ENCODE results near the gene NFIX. TPM values are rescaled to one million over a fixed set of nuclear protein-coding genes. Genes with fewer than 3 reads are reported as not detected.
A peak's percentile ranks its signal among the peaks of the same experiment; 100 is the strongest.

The NFIX gene
- total and polyA plus RNA-seq, 7 donors, result 22.2 to 347 (median 220) TPM

DNA sequence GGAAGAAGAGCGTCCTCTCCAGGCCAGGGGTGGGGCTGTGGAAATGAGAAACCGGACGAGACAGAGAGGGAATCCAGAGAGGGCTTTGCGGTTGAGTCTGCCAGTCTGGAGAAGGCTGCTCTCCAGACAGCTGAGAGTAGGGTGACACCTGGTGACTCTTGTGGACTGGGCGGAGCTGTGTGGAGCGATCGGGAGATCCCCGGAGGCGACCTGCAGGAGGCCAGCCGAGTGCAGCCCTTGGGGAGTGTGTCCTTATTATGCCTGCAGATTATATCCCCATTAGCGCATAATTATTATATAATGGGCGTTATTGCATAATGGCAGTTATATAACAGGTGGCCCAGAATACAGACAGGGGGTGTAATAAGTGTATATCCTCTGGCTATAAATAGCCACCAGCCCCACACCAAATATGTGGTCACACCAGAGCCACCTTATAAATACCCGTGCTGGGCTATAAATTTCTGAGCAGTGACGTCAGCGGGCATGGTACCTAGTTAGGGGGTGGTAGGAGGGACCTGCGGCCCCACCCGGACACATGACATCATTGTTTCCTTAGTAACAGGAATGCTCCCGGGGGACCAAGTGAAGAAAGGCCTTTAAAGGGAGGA lies 41.2 kb downstream of the NFIX start:
- peaks cover 98% of the 10 kb centered on the region for H3K4me1 ChIP-seq
- 14 to 27% (median 16%) methylated on average over 18 of the region's 18 CpGs for WGBS, 3 donors
- peak overlapping the region; percentile 25 for H3K4me3 ChIP-seq
- no peaks in the 10 kb centered on the region for H3K9me3 ChIP-seq
- peak; percentile 69 to 87 for DNase-seq
- TF ChIP-seq, protein P1, sequence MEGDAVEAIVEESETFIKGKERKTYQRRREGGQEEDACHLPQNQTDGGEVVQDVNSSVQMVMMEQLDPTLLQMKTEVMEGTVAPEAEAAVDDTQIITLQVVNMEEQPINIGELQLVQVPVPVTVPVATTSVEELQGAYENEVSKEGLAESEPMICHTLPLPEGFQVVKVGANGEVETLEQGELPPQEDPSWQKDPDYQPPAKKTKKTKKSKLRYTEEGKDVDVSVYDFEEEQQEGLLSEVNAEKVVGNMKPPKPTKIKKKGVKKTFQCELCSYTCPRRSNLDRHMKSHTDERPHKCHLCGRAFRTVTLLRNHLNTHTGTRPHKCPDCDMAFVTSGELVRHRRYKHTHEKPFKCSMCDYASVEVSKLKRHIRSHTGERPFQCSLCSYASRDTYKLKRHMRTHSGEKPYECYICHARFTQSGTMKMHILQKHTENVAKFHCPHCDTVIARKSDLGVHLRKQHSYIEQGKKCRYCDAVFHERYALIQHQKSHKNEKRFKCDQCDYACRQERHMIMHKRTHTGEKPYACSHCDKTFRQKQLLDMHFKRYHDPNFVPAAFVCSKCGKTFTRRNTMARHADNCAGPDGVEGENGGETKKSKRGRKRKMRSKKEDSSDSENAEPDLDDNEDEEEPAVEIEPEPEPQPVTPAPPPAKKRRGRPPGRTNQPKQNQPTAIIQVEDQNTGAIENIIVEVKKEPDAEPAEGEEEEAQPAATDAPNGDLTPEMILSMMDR (IDR thresholded peaks at IDR 0.05), result peak; percentile 39
- no peaks in the 10 kb centered on the region for H3K27me3 ChIP-seq (ENCODE audit: insufficient read depth in 3 of 3, low read length in 2 of 3)
- intact Hi-C loops (cut with DNase I), result no loop called here
- peak overlapping the region; percentile 99 for H3K27ac ChIP-seq
- H3K36me3 ChIP-seq (ENCODE audit: insufficient read depth in 1 of 2, low read depth in 1 of 2), result no peaks in the 10 kb centered on the region
- peak; percentile 63 to 79 (median 74) for ATAC-seq

DNA sequence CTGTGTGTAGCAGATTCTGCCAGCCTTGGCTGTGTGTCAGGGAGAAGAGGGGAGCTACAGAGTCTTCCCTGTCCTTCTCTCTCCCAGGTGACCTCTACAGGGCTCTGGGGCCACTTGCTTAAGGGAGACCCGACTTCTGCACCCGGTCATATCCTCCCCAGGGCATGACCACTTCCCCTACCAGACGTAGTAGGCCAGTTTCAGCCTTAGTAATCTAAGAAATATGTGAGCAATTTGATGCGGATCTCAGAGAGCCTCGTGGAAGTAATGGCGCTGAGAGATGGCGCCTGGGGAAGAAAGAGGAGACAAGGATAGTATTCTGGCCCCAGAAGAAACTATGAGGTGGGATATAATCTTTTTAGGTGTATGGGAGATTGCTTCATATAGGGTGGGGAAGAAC lies 41.9 kb downstream of the NFIX start:
- no peaks in the 10 kb centered on the region for H3K27me3 ChIP-seq (ENCODE audit: insufficient read depth in 3 of 3, low read length in 2 of 3)
- ATAC-seq (peak; percentile 24 to 50 (median 31)), DNase-seq (peak in 1 of 2 donors; percentile 41)
- WGBS, 3 donors, result 18 to 25% (median 20%) methylated on average over 7 of the region's 7 CpGs
- H3K4me3 ChIP-seq, result peak overlapping the region; percentile 25
- intact Hi-C loops (cut with DNase I), result no loop called here
- TF ChIP-seq, protein P1 (IDR thresholded peaks at IDR 0.05), result no peak
- H3K4me1 ChIP-seq, result peaks cover 97% of the 10 kb centered on the region
- no peaks in the 10 kb centered on the region for H3K36me3 ChIP-seq (ENCODE audit: insufficient read depth in 1 of 2, low read depth in 1 of 2)
- no peaks in the 10 kb centered on the region for H3K9me3 ChIP-seq
- peak overlapping the region; percentile 99 for H3K27ac ChIP-seq

DNA sequence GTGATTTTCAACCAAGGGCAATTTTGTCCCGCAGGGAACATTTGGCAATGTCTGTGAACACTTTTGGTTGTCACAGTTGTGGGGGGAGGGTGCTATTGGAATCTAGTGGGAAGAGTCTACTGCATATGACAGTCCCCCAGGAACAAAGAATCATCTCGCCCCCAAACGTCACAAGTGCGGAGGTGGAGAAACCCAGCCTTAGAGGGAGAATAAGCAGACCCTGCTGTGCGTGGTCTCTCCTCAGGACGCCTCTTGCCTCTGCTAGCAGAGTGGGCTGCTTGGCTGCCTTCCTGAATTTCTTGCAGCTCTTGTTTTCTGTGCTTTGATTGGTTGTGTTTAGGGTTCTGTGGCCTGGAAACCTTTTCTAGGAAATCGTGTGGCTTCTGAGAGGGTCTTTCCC lies 42.5 kb downstream of the NFIX start:
- TF ChIP-seq, protein P1 (IDR thresholded peaks at IDR 0.05), result no peak
- Histone ChIP-seq H3K27me3 (ENCODE audit: insufficient read depth in 3 of 3, low read length in 2 of 3) (no peaks in the 10 kb centered on the region), H3K36me3 (ENCODE audit: insufficient read depth in 1 of 2, low read depth in 1 of 2) (no peaks in the 10 kb centered on the region), H3K27ac (peak overlapping the region; percentile 99), H3K4me1 (peaks cover 97% of the 10 kb centered on the region), H3K9me3 (no peaks in the 10 kb centered on the region), H3K4me3 (no peak overlapping the region)
- DNase-seq (no peak), ATAC-seq (no peak)
- intact Hi-C loops (cut with DNase I), result no loop called here
- 62 to 70% (median 67%) methylated on average over 7 of the region's 7 CpGs for WGBS, 3 donors

DNA sequence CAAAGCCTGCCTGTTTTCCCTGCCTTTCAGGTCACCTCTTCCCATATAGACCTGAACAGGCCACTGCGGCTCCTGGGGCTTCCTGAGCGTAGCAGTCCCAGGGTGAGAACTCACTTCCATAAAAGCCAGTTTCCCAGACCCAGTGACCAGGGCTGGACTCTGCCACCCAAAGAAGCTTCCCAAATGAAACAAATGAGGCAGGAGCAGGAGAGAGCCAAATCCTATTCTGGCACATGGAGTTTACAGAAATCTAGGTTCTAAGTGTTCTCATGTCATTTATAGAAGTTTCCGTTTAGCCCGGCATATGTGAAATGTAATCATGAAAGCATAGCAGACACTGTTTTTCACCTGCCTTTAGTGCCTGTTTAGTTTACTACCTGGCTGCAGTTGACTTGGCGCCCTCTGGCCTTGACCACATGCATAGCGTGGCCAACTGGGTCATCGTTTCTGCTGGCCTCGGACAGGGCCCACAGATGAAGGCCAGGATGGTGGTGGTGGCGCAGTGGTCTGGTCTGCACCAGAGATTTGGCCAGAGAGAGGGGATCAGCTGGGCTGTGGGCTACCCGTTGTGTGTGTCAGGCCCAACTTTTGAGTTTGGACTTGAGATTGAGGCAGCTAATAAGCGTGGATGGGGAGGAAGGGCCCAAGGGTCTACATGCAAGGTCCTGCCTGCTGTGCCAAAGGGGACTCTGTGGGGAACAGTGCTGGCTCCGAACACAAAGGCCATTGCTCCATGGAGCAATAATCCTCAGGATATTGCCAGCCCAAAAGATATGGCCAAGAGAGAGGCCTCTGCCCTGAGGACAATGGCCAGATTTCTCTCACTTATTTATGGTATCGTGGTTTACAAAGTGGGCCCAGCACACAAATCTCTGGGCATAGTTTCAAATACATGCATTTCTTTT lies 43.3 kb downstream of the NFIX start:
- intact Hi-C loops (cut with DNase I), result no loop called here
- no peak for DNase-seq
- TF ChIP-seq, protein P1 (IDR thresholded peaks at IDR 0.05), result peak; percentile 21
- Histone ChIP-seq H3K27me3 (ENCODE audit: insufficient read depth in 3 of 3, low read length in 2 of 3) (no peaks in the 10 kb centered on the region), H3K36me3 (ENCODE audit: insufficient read depth in 1 of 2, low read depth in 1 of 2) (no peaks in the 10 kb centered on the region), H3K27ac (peak overlapping the region; percentile 99), H3K4me1 (peaks cover 96% of the 10 kb centered on the region), H3K9me3 (no peaks in the 10 kb centered on the region), H3K4me3 (no peak overlapping the region)
- ATAC-seq, result peak in 2 of 4 donors; percentile 27 to 31
- WGBS, 3 donors, result 30 to 58% (median 40%) methylated on average over 13 of the region's 13 CpGs

Data from psoas muscle (tissue), 8 donors.